ENCODE measurements around the gene C7orf25.
"Not testable (repeated sequence)": the region's sequence is repeated elsewhere in the genome, so short reads cannot be mapped to it uniquely, and the experiment has no call there.

C7orf25 gene

DNA sequence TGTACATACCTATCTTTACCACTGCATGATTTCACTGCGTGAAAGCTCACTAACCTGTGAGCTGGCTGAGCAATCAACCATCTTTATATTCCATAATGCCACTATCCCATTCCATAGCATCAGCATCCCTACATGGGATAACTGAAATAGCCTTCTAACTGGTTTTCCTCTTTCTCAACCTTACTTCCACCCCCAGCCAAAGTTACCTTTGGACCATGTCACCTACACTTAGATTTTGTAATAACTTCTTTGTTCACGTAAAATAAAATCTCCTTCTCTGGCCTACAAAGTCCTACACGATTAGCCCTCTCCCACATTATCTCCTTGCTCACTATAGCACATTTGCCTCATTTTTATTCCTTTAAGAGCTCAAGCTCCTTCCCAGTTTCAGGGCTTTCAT lies 17.6 kb upstream of the C7orf25 start:
- no peak for DNase-seq (ENCODE audit: low spot score)

DNA sequence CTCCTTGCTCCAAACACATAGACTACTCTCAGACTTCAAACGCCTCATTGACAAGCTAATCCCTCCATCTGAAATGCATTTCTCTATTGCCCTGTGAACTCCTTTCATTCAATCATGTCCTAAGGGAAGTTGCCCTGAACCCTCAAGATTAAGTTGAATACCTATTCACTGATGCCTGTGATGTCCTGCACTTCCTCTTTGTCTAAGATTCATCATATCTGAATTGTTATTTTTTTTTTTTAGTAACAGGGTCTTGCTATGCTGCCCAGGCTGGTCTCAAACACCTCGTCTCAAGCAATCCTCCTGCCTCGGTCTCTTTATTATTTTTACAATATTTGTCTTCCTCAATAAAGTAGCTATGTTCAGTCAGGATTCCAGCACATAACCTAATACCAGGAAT lies 16.9 kb upstream of the C7orf25 start:
- no peak for DNase-seq (ENCODE audit: low spot score)

GRCh38 chr7:42926204-42926603 lies 14.3 kb upstream of the C7orf25 start:
- no peak for DNase-seq (ENCODE audit: low spot score)

GRCh38 chr7:42925630-42926029 lies 13.8 kb upstream of the C7orf25 start:
- DNase-seq (ENCODE audit: low spot score), result no peak

- no peak for DNase-seq (ENCODE audit: low spot score)
Observed at GRCh38 chr7:42924223-42924838, 12.5 kb upstream of the C7orf25 start.

DNA sequence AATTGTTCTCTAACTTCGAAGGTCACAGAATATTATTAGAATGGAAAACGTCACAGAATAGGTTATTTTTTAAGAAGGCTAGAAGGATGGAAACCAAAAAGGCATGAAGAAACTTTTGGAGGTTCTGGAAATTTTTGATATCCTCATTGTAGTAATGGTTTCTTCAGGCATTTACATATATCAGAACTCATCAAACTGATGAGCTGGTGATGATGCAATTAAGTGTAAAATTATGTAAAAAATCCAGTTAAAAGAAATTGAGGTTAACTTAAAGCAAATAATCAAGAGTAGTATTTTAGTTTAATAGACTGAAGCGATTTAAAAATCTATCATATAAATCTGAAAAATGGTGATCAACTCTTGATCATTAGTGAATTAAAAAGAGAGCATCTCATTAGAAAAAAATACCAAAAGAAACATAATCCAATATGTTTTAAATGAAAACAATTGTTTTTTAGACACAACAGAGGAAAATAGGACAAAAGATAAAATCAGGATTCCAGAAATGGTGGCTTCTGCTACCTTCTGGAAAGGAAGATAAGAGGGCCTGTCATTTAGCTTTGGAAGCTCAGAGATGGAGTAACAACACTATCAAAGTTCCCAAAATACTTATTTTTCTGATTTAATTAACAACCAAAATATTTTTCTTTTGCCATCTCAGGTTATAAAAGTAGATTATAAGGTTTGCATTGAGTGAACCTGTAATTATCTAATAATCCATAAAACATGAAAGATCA lies 10.3 kb upstream of the C7orf25 start:
- no peak for DNase-seq (ENCODE audit: low spot score)

GRCh38 chr7:42915356-42915755 lies 3.5 kb upstream of the C7orf25 start:
- no peak for DNase-seq (ENCODE audit: low spot score)

DNA sequence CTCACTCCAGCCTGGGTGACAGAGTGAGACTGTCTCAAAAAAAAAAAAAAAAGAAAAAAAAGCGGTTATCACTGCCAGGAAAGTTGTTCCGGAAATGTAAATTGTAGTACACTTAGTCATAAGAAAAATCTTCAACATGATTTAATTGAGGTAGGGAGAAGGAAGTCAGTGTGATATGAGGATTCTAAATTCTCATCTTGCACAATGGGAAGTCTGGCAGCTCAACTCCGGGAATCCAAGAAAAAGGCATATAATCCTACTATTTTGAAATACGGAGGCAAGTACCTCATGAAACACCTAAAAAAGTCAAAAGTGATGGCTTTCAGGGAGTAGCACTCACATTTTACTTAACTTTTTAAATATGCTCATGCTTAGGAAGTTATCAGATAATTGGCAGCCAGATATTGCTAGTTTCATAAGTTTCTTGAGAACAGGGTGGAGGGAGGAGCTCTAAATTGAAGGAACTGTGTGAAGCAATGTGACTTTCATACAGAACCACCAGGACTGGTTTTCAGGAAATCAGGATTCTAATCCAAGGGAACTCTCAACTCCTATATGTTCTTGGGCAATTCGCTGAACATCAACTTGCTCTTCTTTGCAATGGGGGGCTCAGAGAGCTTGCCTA lies 2.7 kb upstream of the C7orf25 start:
- no peak for DNase-seq (ENCODE audit: low spot score)

- DNase-seq (ENCODE audit: low spot score), result no peak
Observed at GRCh38 chr7:42914009-42914408, 2.1 kb upstream of the C7orf25 start.

DNA sequence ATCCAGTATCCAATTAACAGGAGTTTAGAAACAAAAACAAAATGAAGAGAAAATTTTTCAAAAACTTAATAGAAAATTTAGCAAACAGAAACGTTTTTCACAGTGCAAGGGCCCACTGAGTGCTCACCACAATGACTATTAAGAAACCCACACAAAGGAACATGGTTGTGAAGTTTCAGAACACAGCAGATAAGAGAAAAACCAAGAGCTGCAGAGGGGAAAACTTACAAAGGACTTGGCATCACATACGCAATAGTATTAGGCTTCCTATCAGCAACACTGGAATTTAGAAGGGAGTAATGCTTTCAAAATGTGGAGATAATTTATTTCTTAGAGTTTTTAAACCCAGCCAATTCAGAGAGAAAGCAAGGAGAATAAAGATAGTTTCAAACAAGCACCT lies 1.7 kb upstream of the C7orf25 start:
- no peak for DNase-seq (ENCODE audit: low spot score)

DNA sequence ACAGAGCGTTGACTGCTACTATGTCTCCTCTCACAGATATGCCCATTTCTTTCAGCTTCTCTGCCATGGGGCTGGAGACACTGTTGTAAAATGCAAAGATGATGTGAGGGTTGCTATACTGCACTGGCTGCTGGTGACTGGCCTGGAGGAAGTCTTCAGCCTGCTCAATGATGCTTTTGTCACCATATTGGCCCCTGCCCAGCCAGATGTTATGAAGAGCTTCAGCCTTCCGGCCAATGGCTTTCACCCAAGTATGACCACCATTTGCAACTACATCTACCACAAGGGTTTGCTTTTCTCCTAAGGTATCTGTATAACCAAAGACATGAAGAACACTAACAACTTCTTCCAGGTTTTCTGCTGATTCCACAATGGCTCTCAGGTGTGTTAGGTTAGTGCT lies 1.6 kb downstream of the C7orf25 start:
- no peak for DNase-seq (ENCODE audit: low spot score)

GRCh38 chr7:42907316-42907715 lies 4.6 kb downstream of the C7orf25 start:
- no peak for DNase-seq (ENCODE audit: low spot score)

DNA sequence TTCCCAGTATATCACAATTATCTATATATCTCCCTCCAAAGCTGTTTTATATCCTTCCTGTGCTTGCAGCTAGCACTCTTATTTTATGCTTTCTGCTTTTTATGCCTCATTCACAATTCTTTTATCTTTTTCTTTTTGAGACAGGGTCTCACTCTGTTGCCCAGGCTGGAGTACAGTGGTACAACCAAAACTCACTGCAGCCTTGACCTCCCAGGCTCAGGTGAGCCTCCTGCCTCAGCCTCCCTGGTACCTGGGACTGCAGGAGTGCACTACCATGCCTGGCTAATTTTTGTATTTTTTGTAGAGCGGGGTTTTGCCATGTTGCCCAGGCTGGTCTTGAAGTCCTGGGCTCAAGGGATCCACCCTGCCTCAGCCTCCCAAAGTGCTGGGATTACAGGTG lies 5.7 kb downstream of the C7orf25 start:
- no peak for DNase-seq (ENCODE audit: low spot score)

- no peak for DNase-seq (ENCODE audit: low spot score)
Observed at GRCh38 chr7:42902331-42902730, 9.5 kb downstream of the C7orf25 start.

- no peak for DNase-seq (ENCODE audit: low spot score)
Observed at GRCh38 chr7:42900842-42901241, 11.0 kb downstream of the C7orf25 start.

GRCh38 chr7:42893346-42894240 lies 18.3 kb downstream of the C7orf25 start:
- DNase-seq (ENCODE audit: low spot score), result no peak

DNA sequence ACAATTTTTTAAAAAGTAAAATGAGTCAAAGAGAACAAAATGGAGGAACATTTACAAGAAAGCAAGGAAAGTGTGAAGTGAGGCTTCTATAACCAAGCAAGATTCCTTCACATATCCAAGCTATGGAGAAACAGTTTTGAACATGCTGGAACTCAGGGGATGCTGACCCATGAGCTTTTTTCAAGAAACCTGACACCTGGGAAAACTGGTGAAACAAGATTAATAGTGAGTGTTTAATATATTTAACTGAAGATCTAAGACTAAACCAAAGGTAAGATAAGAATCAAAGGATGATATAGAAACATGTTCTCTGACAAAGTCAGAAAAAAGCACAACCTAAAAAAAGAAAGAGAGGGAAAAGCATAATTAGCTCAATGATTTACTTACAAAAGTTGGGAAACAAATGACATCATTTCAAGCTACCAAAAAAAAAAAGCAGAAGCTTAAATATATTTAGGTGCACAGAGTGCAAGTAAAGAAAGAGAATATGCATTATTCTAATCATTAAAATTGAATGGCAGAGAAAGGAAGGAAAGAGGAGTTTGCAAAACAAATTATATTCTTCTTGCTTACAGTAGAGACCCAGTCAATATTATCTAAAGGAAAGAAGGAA lies 24.9 kb downstream of the C7orf25 start:
- DNase-seq (ENCODE audit: low spot score), result no peak

GRCh38 chr7:42886129-42886528 lies 25.7 kb downstream of the C7orf25 start:
- no peak for DNase-seq (ENCODE audit: low spot score)

GRCh38 chr7:42885183-42885582 lies 26.7 kb downstream of the C7orf25 start:
- not testable (repeated sequence) for DNase-seq (ENCODE audit: low spot score)

DNA sequence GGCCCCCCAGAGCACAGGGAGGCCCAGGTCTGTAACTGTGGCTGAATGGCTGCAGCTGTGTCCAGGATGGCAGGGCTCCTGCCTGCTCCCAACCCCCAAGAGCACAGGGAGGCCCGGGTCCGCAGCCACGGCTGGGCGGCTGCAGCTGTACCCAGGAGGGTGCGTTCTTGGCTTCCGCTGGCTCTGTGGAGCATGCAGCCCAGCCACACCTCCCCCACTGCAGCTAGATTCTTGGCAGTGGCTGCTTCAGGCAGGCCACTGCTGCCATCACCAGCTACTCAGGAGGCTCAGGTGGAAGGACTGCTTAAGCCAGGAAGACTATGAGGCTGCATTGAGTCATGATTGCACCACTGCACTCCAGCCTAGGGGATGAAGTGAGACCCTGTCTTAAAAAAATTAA lies 27.9 kb downstream of the C7orf25 start:
- DNase-seq (ENCODE audit: low spot score), result no peak

DNA sequence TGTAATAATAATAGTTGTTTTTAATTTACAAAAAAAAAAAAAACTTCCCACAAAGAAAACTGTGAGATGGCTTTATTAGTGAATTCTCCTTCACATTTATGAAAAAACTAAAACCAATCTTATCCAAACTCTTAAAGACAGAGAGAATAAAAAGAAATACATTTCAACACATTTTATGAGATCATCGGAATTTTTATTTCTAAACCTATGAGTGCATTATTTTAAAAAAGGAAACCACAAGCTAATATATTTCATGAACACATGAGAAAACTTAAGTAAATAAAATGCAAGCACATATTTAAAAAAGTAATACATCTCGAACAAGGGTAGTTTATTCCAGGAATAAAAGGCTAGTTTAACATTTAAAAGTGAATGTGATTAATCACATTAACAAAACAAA lies 31.5 kb downstream of the C7orf25 start:
- no peak for DNase-seq (ENCODE audit: low spot score)

- no peak for DNase-seq (ENCODE audit: low spot score)
Observed at GRCh38 chr7:42878303-42878702, 33.6 kb downstream of the C7orf25 start.

Data from activated CD4-positive, alpha-beta T cell treated with anti-CD3 and anti-CD28 coated beads, Interleukin-2, Interleukin-4, amounts not matched to agents 100 ng/mL and 50 ng/mL, durations not matched to agents 16 hours and 8 hours (primary cell).